Stimulated activated CD4-positive, alpha-beta T cell treated with anti-CD3 and anti-CD28 coated beads, Interleukin-1b, Interleukin-23, amount 100 ng/mL, for 4 hours (primary cell): ENCODE measurements around the gene LHFPL3.

Source experiments
- DNase-seq, 2 donors: peaks; one replicate each; pipeline ENCODE4 v3.0.0-alpha.2; 2020; ENCODE audit warnings: low read depth in 2 of 2

LHFPL3 gene

GRCh38 chr7:104371216-104371979 is 43.0 kb downstream of the LHFPL3 start:
- no peak for DNase-seq

DNA sequence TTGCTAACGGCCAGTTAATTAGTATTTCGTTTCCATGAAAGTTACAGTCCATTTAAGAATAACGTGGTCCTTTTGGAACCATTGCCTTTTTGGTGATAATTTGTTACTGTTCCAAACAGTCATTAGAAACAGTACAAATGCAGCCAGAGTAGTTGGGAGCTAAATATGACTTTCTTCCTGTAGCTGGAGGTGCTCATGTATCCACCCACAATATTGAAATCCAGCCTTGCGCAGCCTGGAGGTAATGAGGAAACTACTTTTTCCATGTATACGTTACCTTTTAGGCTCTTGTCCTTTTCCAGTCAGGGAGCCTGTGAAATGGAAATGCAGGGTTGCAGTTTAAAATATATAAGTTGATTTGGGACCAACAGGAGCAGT is 43.6 kb downstream of the LHFPL3 start:
- DNase-seq, result no peak

DNA sequence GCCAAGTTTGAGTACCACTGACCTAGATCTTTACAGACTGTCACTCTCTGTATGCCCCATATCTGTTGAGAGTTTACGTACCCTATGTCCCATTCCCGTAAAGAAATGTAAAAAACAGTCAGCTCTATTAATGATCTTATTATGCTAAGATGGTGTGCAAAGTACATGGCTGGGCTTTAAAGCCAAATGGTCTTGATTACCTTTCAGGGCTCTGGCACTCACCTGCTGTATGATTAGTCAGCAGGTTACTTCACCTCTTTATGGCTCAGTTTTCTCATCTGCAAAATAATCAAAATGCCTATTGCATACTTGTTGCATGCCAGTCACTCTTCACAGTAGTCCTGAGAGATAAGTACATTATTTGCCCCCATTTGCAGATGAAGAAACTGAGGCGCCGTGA is 54.2 kb downstream of the LHFPL3 start:
- DNase-seq, result no peak

GRCh38 chr7:104386943-104387342 is 58.5 kb downstream of the LHFPL3 start:
- no peak for DNase-seq

DNA sequence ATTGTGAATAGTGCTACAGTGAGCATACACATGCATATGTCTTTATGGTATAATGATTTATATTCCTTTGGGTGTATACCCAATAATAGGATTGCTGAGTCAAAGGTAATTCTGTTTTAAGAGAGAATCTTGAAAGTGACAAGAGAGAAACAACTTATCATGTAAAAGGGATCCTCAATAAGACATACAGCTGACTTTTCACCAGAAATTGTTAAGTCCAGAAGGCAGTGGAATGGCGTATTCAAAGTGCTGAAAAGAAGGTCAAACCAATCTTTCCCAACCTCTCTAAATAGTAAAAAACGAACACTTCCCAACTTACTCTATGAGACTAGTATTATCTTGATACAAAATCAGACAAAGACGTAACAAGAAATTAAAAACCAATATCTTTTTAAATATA is 59.8 kb downstream of the LHFPL3 start:
- no peak for DNase-seq

DNA sequence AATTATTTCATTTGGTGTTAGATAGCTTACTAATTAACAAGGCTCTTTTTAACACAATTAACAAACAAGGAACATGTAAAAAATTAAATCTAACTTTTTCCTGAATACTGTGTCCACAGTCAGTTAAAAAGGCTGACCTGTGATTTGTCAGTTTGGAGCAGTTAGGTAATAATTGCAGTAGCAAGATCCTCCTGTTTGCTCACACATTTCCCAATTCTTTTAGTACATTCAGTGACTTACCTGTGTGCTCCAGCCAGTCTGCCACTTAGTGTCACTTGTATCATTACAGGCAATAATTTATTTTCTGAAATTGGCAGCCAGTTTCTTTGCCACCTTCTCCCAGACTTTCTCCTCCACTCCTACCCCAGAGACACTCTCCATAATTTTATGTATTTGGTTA is 66.8 kb downstream of the LHFPL3 start:
- no peak for DNase-seq

GRCh38 chr7:104397442-104397841 is 69.0 kb downstream of the LHFPL3 start:
- no peak for DNase-seq

GRCh38 chr7:104408371-104408770 is 80.0 kb downstream of the LHFPL3 start:
- no peak for DNase-seq

DNA sequence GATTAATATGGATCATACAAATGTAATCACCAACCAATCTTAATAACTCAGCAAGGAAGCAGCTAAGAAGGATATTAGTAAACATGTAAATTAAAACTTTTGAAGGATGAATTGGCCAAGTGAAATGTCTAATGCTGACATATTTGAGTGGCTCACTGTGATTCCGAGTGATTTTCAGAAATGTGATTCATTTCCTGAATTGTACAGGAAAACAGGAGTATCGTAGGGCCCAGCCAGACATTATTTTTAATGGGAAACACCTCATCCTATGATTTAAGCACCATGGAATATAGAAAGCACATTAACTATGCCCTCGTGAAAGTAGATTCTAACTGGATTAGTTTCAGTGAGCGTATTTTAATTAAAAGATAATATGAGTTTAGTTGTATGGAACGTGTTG is 82.3 kb downstream of the LHFPL3 start:
- DNase-seq, result no peak

DNA sequence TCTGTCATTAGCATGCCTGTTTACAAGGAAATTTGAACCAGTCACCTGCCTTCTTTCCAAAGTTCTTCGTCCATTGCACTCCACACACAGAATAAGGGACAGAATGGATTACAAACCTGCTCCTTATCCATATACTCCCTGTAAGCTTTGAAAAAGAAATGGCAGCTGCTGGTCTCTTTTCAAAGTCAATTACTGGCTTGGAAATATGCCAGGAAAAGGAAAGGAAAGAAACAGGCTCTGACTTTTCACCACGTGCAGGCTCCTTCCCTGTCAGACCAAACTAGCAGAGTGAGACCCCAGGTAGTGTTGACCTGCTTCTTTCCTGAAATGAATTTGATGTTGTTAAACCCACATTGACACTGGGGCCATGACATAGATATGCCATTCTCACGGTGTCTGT is 84.5 kb downstream of the LHFPL3 start:
- no peak for DNase-seq

DNA sequence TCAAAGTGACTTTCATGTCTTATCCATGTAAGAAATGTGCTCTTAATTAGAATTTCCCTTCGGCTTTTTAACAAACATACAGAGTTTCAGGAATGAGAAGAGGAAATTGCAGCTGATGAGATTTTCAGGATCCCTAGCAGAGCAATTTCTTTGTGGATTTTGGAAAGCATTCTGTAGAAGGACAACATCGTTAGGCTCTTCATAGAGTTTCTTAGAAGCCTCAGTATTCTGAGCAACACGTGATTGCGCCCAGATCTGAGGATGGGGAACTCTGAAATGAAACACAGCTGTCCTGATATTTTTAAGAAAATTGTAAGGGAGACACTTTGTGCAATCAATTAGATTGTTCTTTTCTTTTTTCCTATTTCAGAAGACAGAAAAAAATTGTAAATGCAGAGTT is 85.8 kb downstream of the LHFPL3 start:
- no peak for DNase-seq

GRCh38 chr7:104415700-104416099 is 87.3 kb downstream of the LHFPL3 start:
- no peak for DNase-seq

GRCh38 chr7:104416866-104417393 is 88.5 kb downstream of the LHFPL3 start:
- no peak for DNase-seq

GRCh38 chr7:104431930-104432329 is 103.5 kb downstream of the LHFPL3 start:
- no peak for DNase-seq

DNA sequence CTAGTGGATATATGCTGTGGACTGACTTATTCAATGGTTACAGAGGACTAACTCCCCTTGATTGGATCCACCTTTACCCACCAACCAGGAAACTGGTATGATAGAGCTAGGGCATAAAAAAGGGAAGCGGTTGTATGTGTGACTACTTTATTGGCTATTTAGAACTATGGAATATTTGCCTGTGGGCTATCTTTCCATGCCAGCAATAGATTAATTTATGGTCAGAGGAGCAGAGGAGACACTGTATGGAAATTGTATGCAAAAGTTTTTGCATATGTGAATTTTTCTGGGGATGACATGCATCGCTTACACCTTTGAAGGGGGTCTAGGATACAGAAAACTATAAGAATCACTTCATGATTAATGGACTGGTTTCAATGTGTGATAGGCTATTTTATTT is 105.7 kb downstream of the LHFPL3 start:
- DNase-seq, result no peak

- DNase-seq, result no peak
Measured at GRCh38 chr7:104442481-104442880, 114.1 kb downstream of the LHFPL3 start.

DNA sequence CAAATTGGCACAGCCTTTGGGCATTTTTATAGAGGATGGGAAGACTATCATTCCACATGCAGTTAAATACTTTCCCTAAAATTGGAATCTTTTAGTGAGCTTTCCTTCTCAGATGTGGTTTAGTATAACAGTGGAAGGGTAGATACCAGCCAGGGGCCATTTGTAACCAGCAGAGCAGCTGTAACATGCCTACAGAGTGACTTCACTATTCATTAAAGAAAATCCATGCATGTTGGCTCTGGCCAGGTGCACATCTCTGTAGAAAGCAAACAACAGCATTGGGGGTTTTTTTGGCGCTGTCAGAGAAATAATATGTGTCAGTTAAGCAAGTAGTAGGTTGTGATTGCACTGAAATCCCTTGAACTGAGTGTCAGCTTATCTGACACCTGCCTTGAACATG is 115.6 kb downstream of the LHFPL3 start:
- DNase-seq, result no peak

DNA sequence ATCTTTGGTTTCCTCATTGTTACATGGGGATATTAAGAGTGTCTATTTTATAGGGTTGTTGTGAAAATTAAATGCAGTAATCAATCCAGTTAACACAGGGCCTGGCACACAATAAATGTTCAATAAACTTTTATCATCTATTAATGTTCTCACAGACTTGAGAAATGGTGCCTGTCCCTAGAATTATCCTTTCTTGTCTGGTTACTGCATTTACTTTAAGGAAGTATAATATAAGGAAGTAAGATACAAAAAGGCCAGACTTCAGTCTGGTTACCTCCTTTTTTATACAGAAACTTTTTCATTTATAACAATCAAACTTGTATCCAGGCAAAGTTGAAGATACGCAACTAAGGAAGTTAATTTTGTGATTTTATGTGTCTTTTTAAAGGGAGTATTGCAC is 117.0 kb downstream of the LHFPL3 start:
- no peak for DNase-seq

- DNase-seq, result no peak
Measured at GRCh38 chr7:104450861-104451260, 122.5 kb downstream of the LHFPL3 start.

DNA sequence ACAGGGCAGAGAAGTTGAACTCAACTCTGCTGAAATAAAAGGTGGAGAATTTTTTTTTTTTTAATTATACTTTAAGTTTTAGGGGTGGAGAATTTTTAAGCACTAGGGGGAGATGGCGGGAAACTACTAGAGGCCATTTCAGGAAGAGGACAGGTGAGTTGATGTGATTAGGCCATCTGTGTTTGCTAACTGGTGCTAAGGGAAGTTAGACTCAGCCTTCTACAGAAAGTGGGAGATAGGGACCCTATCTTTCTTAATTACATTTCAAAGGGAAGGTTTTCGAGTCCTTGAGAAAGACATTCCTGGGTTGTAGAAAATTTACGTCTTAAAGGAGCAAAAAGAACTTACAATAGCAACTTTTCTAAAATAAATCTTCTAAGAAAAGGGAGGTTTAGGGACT is 124.8 kb downstream of the LHFPL3 start:
- DNase-seq, result no peak

GRCh38 chr7:104458875-104459274 is 130.5 kb downstream of the LHFPL3 start:
- no peak for DNase-seq

- DNase-seq, result no peak
Measured at GRCh38 chr7:104469166-104469820, 140.9 kb downstream of the LHFPL3 start.

- DNase-seq, result no peak
Measured at GRCh38 chr7:104480529-104480928, 152.1 kb downstream of the LHFPL3 start.
